AG10803 (cell line): ENCODE results near the gene ALK.

Experiments
- DNase-seq: peaks from one replicate; pipeline ENCODE4 v3.0.0; 2010; ENCODE audit warnings: low read depth
- H3K4me3 ChIP-seq: 2 replicates; pipeline ENCODE4 v1.5.1; 2011; ENCODE audit warnings: mild to moderate bottlenecking, low read length, control low read depth
- CTCF ChIP-seq: conservative IDR thresholded peaks from 2 replicates; pipeline ENCODE4 v1.5.1; 2011; ENCODE audit warnings: mild to moderate bottlenecking, low read length, control low read depth, inconsistent platforms

The ALK gene

DNA sequence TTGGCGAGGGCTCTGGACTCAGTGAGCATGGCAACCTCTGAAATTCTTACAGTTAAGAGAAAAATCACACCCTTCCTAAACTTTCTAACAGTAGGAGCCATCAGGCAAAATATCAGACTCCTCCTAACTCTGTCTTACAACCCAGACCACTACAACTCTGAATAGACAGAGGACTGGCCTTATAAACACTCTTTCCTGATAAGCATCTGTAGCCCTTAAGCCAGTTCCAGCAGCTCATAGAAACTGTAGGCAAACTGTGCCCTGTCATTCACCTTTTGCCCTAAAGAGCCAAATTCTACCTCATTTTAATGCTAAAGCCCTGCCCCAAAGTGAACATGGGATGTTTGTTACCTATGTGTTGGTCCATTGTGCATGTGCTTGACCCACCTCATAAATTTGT, 304.8 kb downstream of the ALK start:
- TF ChIP-seq CTCF, result no peak

GRCh38 chr2:29615841-29616240, 305.5 kb downstream of the ALK start:
- no peak overlapping the region for H3K4me3 ChIP-seq
- TF ChIP-seq CTCF, result no peak
- DNase-seq, result no peak

More for the DNA sequence above, 304.8 kb downstream of the ALK start:
- no peak overlapping the region for H3K4me3 ChIP-seq
- no peak for DNase-seq

- H3K4me3 ChIP-seq, result no peak overlapping the region
- TF ChIP-seq CTCF, result no peak
- DNase-seq, result no peak
These were observed 306.2 kb downstream of the ALK start for GRCh38 chr2:29615183-29615582.

DNA sequence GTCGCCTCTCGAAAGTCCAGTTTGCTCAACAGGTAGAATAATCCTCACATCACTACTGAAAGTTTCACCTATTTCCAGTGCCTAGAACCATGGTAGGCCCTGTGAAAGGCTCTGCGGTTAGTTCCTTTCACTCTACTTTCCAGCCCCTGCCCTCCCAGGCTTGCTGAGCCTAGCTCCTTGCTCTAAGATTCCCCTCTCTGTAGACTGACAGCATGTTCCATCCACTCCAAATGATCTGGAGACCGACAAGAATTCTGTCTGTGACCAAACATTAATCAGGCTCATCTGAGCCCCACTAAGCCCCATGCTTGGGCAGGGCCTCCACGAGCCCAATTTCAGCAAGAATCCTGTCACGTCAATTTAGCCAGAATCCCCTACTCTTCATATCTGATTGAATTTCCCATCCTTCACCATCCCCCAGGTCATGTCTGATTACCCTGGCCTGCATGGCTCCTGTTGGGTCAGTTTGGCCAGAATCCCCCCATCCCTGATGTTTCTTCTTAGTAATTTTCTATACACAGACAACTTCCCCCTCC, 307.0 kb downstream of the ALK start:
- TF ChIP-seq CTCF, result no peak

DNA sequence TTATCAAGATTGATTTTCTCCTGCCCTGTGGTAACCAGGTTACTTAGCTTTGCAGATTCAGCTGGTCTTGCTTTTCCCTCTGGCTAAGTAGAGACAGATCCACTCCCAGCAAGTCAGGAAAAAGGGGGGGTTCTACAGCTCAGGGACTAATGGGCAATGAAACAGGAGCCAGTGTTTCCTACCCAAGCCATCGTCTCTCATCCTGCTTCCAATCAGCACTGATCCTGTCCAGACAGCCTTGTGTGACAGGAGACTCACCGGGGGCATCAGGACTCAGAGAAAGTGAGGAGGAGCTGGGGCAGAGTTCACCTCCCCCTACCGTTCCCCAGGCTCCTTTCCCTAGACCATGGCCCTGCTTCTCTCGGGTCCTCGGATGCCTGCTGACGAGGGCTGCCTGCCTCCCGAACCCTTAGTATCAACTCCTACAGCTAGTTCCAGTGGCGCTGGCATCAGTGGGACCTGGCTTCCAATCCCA, 307.6 kb downstream of the ALK start:
- no peak for DNase-seq
- H3K4me3 ChIP-seq, result no peak overlapping the region
- TF ChIP-seq CTCF, result no peak

More for the DNA sequence above, 307.0 kb downstream of the ALK start:
- no peak for DNase-seq
- no peak overlapping the region for H3K4me3 ChIP-seq

- no peak for TF ChIP-seq CTCF
- no peak overlapping the region for H3K4me3 ChIP-seq
- no peak for DNase-seq
These were observed 308.3 kb downstream of the ALK start for GRCh38 chr2:29613067-29613466.

- DNase-seq, result no peak
- no peak overlapping the region for H3K4me3 ChIP-seq
- TF ChIP-seq CTCF, result no peak
These were observed 308.8 kb downstream of the ALK start for GRCh38 chr2:29612568-29612967.
